Activated T-cell treated with anti-CD3 and anti-CD28 coated beads for 24 hours (primary cell): Measurements from ENCODE around the gene RELB.
"Not testable (repeated sequence)": the region's sequence is repeated elsewhere in the genome, so short reads cannot be mapped to it uniquely, and the experiment has no call there.

ENCODE experiments used
- DNase-seq: peaks from one replicate; pipeline ENCODE4 v3.0.0-alpha.2; 2020; ENCODE audit warnings: low read depth

The RELB gene

DNA sequence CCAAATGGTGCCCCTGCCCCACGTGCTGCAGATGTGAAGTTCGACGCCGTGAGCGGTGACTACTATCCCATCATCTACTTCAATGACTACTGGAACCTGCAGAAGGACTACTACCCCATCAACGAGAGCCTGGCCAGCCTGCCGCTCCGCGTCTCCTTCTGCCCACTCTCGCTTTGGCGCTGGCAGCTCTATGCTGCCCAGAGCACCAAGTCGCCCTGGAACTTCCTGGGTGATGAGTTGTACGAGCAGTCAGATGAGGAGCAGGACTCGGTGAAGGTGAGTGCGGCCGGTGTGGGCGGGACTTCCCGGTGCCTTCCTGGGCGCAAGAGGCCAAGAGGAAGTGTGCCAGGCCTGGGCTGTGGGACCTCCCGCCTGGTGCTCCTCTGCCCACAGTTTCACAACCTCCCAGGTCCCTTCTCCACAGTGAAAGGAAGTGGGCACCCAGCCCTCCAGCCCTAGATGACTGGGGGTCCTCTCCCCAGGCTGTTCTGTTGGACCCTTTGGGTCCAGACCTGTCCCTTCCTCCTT is 14.1 kb upstream of the RELB start:
- DNase-seq: no peak

DNA sequence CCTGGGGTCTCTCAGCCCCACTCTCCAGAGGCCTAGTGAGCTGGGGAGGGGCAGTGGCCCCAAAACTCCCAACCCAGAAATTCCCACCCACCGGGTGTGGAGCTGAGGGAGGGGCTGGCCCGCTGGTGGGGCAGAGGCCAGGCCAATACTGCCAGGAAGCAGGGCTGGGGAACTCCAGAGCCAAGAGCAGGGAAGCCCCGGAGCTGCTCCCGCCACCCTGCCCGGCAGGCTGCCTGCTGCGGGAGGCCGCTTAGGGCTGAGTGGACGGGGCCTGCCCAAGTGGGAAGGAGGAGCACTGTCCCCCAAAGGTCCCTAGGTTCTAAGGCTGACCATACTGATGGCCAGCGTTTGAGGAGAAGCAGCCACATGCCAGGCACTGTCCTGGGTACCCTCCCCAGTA is 13.0 kb upstream of the RELB start:
- DNase-seq: no peak

GRCh38 chr19:44988896-44989556 is 12.2 kb upstream of the RELB start:
- peak; percentile 54 for DNase-seq

DNA sequence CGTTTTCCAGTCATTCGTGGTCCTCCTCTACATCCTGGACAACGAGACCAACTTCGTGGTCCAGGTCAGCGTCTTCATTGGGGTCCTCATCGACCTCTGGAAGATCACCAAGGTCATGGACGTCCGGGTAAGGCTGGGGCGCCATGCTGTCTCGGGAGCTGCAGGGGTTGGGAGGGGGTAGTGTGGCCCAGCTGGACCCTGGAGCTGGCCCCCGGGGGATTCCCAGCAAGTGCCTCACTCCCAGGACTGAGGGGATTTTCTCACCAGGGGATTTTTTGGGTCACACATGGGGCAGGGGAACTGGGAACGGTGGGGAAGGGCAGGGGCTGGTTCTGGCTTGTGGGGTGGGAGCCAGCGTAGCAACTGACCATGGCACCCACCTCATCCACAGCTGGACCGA is 10.8 kb upstream of the RELB start:
- DNase-seq: no peak

DNA sequence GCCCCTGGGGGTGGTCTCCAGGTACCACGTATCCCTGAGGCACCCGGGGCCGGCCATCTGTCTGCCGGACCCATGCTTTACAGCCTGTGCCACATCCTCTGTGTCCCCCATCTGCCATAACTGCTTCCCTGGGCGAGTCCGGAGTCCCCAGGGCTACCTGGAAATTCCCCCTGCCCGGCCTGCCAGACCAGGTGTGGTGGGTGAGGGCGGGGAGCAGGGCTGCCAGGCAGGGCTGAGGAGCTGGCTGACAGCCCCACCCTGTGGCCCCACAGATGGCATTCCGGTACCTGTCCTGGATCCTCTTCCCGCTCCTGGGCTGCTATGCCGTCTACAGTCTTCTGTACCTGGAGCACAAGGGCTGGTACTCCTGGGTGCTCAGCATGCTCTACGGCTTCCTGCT is 10.3 kb upstream of the RELB start:
- DNase-seq: no peak

DNA sequence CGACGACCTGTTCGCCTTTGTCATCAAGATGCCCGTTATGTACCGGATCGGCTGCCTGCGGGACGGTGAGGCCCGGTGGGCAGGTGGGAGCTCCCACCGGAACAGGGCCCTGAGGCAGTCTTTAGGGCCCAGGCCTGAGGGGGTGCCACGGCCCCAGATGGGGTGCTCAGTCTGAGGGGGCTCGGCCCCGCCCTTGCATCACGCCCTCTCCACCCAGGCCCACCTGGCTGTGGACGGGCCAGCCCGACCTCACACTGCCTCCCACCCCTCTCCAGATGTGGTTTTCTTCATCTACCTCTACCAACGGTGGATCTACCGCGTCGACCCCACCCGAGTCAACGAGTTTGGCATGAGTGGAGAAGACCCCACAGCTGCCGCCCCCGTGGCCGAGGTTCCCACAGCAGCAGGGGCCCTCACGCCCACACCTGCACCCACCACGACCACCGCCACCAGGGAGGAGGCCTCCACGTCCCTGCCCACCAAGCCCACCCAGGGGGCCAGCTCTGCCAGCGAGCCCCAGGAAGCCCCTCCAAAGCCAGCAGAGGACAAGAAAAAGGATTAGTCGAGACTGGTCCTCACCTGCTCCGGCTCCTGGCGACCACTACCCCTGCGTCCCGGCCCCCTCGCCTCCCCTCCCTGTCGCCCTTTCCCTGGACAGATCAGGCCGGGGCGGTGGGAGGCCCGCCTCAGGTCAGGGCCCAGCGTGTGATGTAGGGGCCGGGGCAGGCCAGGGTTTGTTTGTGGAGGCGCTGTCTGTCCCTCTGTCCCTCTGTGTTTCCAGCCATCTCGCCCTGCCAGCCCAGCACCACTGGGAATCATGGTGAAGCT is 8.7 kb upstream of the RELB start:
- DNase-seq: no peak

GRCh38 chr19:44993526-44993925 is 7.7 kb upstream of the RELB start:
- no peak for DNase-seq

- no peak for DNase-seq
These were observed 7.2 kb upstream of the RELB start for GRCh38 chr19:44993926-44994537.

GRCh38 chr19:44998025-44998424 is 3.2 kb upstream of the RELB start:
- DNase-seq: no peak

DNA sequence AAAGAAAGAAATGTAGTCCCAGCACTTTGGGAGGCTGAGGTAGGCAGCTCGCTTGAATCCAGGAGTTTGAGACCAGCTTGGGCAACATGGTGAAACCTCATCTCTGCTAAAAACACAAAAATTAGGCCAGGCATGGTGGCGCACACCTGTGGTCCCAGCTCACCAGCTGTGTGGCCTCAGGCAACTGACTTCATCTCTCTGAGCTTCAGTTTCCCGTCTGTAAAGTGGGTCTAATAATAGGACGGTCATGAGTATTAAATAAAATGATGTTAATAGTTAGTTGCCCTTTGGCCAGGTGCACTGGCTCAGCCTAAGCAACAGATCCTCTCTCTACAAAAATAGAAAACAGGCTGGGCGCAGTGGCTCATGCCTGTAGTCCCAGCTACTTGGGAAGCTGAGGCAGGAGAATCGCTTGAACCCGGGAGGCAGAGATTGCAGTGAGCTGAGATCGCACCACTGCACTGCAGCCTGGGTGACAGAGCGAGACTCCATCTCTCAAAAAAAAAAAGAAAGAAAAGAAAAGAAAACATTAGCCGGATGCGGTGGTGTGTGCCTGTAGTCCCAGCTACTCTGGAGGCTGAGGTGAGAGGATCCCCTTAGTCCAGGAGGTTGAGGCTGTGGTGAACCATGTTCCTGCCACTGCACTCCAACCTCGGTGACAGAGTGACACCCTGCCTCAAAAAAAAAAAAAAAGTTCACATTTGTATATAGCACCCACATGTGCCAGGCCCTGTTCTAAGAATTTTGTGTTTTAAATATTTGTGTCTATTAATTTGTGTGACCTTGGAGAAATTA is 1.9 kb upstream of the RELB start:
- not testable (repeated sequence) for DNase-seq

DNA sequence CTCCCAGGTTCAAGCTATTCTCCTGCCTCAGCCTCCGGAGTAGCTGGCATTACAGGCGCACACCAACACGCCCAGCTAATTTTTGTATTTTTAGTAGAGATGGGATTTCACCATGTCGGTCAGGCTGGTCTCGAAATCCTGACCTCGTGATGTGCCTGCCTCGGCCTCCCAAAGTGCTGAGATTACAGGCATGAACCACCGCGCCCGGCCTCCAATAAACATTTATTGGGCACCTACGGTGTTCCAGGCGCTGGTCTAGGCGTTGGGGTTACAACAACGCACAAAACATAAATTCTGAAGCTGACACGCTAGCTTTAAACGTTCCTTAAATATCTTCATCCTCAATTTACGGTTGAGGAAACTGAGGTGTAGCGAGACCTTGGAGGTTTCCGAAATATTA is 599 bp upstream of the RELB start:
- not testable (repeated sequence) for DNase-seq

- no peak for DNase-seq
These were observed 2.2 kb downstream of the RELB start for GRCh38 chr19:45003485-45003884.

DNA sequence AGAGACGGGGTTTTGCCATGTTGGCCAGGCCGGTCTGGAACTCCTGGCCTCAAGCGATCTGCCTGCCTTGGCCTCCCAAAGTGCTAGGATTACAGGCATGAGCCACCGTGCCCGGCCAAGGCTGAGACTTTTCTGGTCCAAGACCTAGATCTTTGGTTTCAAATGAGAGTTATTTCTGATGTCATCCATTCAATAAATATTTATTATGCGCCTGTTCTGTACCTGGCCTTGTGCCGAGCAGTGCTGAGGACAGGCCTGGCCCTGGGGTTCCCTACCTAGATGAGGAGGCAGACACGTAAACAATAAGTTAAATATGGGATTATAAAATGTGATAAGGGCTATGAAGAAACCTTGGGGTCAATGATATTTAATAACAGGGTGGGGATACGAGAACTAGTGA is 4.5 kb downstream of the RELB start:
- no peak for DNase-seq

GRCh38 chr19:45008552-45008951 is 7.3 kb downstream of the RELB start:
- DNase-seq: no peak

DNA sequence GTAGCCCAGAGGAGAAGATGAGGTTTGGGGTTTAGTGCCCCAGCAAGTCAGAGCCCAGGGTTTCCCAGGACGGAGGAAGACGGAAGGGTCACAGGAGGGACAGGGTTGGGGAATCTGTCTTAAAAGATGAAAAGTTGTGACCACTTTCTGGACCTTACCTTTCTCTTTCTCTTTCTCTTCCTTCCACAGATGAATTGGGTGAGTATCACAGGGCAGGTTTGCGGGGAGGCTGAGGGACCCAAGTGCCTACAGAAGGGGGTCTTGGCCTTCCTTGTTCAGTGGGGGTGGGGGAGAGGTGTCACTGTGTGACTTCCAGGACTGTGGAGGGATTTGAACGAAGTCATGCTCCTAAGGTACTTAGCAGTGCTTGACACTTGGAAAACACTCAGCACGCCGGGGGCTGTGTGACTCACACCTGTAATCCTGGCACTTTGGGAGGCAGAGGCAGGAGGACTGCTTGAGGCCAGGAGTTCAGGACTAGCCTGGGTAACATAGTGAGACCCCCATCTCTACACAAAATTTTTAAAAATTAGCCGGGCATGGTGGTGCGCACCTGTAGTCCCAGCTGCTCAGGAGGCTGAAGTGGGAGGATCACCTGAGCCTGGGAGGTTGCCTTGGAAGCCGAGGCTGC is 8.5 kb downstream of the RELB start:
- DNase-seq: no peak

DNA sequence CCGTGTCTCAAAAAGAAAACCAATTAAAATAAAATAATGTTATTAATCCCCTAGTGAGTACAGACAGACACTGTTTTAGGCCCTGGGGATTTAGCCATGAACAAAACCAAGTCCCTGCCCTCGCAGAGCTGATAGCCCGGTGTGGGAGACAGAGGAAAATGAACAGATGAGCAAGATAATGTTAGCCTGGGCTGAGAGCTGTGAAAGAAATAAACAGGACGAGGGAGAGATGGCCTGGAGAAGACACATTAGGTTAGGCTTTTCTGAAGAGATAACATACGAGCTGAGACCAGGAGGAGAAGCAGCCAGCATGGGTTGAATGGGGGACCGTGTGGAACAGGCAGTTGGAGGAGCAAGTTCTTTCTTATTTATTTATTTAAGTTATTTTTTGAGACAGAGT is 9.0 kb downstream of the RELB start:
- DNase-seq: no peak

DNA sequence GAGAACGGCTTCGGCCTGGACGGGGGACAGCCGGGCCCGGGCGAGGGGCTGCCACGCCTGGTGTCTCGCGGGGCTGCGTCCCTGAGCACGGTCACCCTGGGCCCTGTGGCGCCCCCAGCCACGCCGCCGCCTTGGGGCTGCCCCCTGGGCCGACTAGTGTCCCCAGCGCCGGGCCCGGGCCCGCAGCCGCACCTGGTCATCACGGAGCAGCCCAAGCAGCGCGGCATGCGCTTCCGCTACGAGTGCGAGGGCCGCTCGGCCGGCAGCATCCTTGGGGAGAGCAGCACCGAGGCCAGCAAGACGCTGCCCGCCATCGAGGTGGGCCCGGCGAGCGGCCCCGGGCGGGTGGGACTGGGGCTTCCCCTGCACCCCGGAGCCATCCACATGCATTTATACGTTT is 10.7 kb downstream of the RELB start:
- DNase-seq: no peak

- DNase-seq: peak; percentile 57
These were observed 15.4 kb downstream of the RELB start for GRCh38 chr19:45016388-45017314.

- no peak for DNase-seq
These were observed 17.9 kb downstream of the RELB start for GRCh38 chr19:45019187-45019586.

DNA sequence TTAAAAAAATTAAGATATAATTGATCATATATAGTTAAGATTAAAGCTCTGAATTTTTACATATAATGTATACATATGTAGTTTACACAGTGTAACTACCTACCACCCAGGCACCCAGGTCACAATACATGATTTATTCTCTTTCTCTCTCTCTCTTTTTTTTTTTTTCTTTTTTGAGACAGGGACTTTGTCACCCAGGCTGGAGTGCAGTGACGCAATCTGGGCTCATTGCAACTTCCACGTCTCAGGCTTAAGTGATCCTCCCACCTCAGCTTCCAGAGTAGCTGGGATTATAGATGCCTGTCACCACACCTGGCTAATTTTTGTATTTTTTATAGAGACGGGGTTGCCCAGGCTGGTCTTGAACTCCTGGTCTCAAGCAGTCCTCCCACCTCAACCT is 18.8 kb downstream of the RELB start:
- no peak for DNase-seq

DNA sequence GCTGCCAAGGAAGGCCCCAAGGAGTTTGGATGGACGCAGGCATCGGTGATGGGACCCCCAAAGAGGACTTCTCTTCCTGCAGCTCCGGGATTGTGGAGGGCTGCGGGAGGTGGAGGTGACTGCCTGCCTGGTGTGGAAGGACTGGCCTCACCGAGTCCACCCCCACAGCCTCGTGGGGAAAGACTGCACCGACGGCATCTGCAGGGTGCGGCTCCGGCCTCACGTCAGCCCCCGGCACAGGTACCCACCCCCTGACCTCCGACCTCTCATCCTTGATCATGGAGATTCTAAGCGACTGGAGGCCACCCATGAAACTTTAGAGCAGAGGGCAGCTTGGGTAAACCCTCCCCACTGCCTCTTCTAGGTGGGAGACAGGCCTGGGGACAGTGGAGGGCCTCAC is 20.7 kb downstream of the RELB start:
- DNase-seq: no peak
